Eye (tissue), 1 donor: ENCODE measurements around the gene PLXNA2.
A peak's percentile ranks its signal among the peaks of the same experiment; 100 is the strongest.

Source experiments
- DNase-seq: peaks from one replicate; pipeline ENCODE4 v3.0.0-alpha.2; 2015

PLXNA2 gene

GRCh38 chr1:208239473-208240381 lies 4.5 kb downstream of the PLXNA2 start:
- peak; percentile 47 for DNase-seq

- peak; percentile 83 for DNase-seq
Observed at GRCh38 chr1:208238710-208239472, 5.3 kb downstream of the PLXNA2 start.

- no peak for DNase-seq
Observed at GRCh38 chr1:208237241-208237640, 6.9 kb downstream of the PLXNA2 start.

GRCh38 chr1:208235982-208236761 lies 8.0 kb downstream of the PLXNA2 start:
- DNase-seq, result peak; percentile 37

- no peak for DNase-seq
Observed at GRCh38 chr1:208235356-208235981, 8.7 kb downstream of the PLXNA2 start.

- DNase-seq, result no peak
Observed at GRCh38 chr1:208234721-208235120, 9.5 kb downstream of the PLXNA2 start.

- DNase-seq, result no peak
Observed at GRCh38 chr1:208233978-208234377, 10.2 kb downstream of the PLXNA2 start.

- DNase-seq, result peak; percentile 91
Observed at GRCh38 chr1:208233546-208233945, 10.6 kb downstream of the PLXNA2 start.

- DNase-seq, result no peak
Observed at GRCh38 chr1:208232662-208233038, 11.5 kb downstream of the PLXNA2 start.

GRCh38 chr1:208231881-208232661 lies 12.1 kb downstream of the PLXNA2 start:
- DNase-seq, result peak; percentile 56

GRCh38 chr1:208230668-208231529 lies 13.3 kb downstream of the PLXNA2 start:
- no peak for DNase-seq

GRCh38 chr1:208228550-208228949 lies 15.6 kb downstream of the PLXNA2 start:
- DNase-seq, result no peak

GRCh38 chr1:208228026-208228425 lies 16.2 kb downstream of the PLXNA2 start:
- no peak for DNase-seq

GRCh38 chr1:208227366-208227765 lies 16.8 kb downstream of the PLXNA2 start:
- DNase-seq, result no peak

GRCh38 chr1:208225954-208226937 lies 17.9 kb downstream of the PLXNA2 start:
- DNase-seq, result no peak

GRCh38 chr1:208224192-208224713 lies 19.9 kb downstream of the PLXNA2 start:
- DNase-seq, result no peak

GRCh38 chr1:208223136-208223535 lies 21.0 kb downstream of the PLXNA2 start:
- no peak for DNase-seq

- DNase-seq, result no peak
Observed at GRCh38 chr1:208222376-208223126, 21.6 kb downstream of the PLXNA2 start.

GRCh38 chr1:208221291-208221622 lies 22.9 kb downstream of the PLXNA2 start:
- DNase-seq, result no peak
